Measurements from ENCODE around the gene CLEC2A. TPM values are rescaled to one million over a fixed set of nuclear protein-coding genes. Genes with fewer than 3 reads are reported as not detected.
"Not testable (repeated sequence)": the region's sequence is repeated elsewhere in the genome, so short reads cannot be mapped to it uniquely, and the experiment has no call there.

Gene CLEC2A
- total and polyA plus RNA-seq, 2 experiments from 2014 or later = not detected

DNA sequence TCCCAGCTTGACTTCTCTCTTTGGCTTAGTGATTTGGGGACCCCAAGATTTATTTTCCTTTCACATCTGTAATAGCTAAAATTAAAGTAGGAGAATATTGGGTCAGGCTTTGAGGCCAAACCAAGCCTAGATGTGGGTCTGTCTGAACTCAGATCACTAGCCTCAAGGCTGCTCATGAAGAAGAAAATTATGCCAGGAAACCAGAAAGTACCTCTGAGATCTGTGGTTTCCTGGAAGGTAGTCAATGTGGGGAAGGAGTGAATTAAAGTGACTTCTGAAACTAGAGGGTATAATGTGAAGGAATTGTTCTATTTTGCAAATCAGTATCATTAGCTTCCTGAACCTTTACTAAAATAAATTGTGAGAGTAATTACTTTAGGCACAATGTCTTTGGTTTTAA lies 25.7 kb upstream of the CLEC2A start:
- Histone ChIP-seq H3K27me3 (ENCODE audit: insufficient read depth) (no peaks in the 10 kb centered on the region), H4K20me1 (replicated peaks; ENCODE audit: insufficient read depth) (no peaks in the 10 kb centered on the region), H3F3A (replicated peaks; ENCODE audit: low read depth) (no peaks in the 10 kb centered on the region), H3K79me2 (replicated peaks; ENCODE audit: insufficient read depth) (no peaks in the 10 kb centered on the region), H2AFZ (no peak overlapping the region), H3K36me3 (ENCODE audit: insufficient read depth) (no peaks in the 10 kb centered on the region), H3K4me3 (no peak overlapping the region), H3K4me1 (ENCODE audit: insufficient read depth) (peaks cover 7% of the 10 kb centered on the region), H3K9me2 (ENCODE audit: insufficient read depth) (0 out of 2 replicates have a peak, but pooled peaks cover 4% of the 10 kb centered on the region), H3K4me2 (no peak overlapping the region), H3K27ac (ENCODE audit: low read depth) (no peak overlapping the region)
- TF ChIP-seq NANOG (IDR thresholded peaks at IDR 0.05; ENCODE audit: borderline replicate concordance) (no peak), STAT1 (IDR thresholded peaks at IDR 0.05; ENCODE audit: unreplicated experiment) (no peak), ZNF331 (CRISPR knock-in tag; IDR thresholded peaks at IDR 0.05; ENCODE audit: low read depth) (no peak), POLR2AphosphoS5 (IDR thresholded peaks at IDR 0.05; ENCODE audit: low read depth) (no peak)
- ATAC-seq (no peak), DNase-seq (ENCODE audit: low spot score) (no peak)
- no peak overlapping the region for H3K4me3 Mint-ChIP-seq
- peaks cover 15% of the 10 kb centered on the region for H3K4me1 Mint-ChIP-seq
- H3K27me3 Mint-ChIP-seq (ENCODE audit: insufficient read depth, low read depth, poor library complexity) = peaks cover 2% of the 10 kb centered on the region
- no peaks in the 10 kb centered on the region for H3K36me3 Mint-ChIP-seq (ENCODE audit: low read depth)
- H3K9me3 Mint-ChIP-seq = peaks cover 5% of the 10 kb centered on the region; the same call in 2 of the 3 replicates
- H3K27ac Mint-ChIP-seq = no peak overlapping the region

DNA sequence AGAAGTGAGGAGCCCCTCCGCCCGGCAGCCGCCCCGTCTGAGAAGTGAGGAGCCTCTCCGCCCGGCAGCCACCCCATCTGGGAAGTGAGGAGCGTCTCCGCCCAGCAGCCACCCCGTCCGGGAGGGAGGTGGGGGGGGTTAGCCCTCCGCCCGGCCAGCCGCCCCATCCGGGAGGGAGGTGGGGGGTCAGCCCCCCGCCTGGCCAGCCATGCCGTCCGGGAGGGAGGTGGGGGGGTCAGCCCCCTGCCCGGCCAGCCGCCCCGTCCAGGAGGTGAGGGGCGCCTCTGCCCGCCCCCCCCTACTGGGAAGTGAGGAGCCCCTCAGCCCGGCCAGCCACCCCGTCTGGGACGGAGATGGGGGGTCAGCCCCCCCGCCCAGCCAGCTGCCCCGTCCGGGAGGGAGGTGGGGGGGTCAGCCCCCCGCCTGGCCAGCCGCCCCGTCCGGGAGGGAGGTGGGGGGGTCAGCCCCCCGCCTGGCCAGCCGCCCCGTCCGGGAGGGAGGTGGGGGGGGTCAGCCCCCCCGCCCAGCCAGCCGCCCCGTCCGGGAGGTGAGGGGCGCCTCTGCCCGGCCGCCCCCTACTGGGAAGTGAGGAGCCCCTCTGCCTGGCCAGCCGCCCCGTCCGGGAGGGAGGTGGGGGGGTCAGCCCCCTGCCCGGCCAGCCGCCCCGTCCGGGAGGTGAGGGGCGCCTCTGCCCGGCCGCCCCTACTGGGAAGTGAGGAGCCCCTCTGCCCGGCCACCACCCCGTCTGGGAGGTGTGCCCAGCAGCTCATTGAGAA lies 21.0 kb upstream of the CLEC2A start:
- H3K27ac Mint-ChIP-seq; H3K79me2 ChIP-seq (replicated peaks; ENCODE audit: insufficient read depth); H3F3A ChIP-seq (replicated peaks; ENCODE audit: low read depth); H3K4me1 Mint-ChIP-seq; H2AFZ ChIP-seq; H3K4me3 ChIP-seq; H3K27me3 Mint-ChIP-seq (ENCODE audit: insufficient read depth, low read depth, poor library complexity); H3K36me3 ChIP-seq (ENCODE audit: insufficient read depth); H3K36me3 Mint-ChIP-seq (ENCODE audit: low read depth); DNase-seq (ENCODE audit: low spot score); H3K4me1 ChIP-seq (ENCODE audit: insufficient read depth); H3K4me2 ChIP-seq; H3K9me2 ChIP-seq (ENCODE audit: insufficient read depth); H3K4me3 Mint-ChIP-seq; H3K27me3 ChIP-seq (ENCODE audit: insufficient read depth); ATAC-seq; H3K27ac ChIP-seq (ENCODE audit: low read depth); H4K20me1 ChIP-seq (replicated peaks; ENCODE audit: insufficient read depth): not testable (repeated sequence)
- H3K9me3 Mint-ChIP-seq = peaks cover 12% of the 10 kb centered on the region

DNA sequence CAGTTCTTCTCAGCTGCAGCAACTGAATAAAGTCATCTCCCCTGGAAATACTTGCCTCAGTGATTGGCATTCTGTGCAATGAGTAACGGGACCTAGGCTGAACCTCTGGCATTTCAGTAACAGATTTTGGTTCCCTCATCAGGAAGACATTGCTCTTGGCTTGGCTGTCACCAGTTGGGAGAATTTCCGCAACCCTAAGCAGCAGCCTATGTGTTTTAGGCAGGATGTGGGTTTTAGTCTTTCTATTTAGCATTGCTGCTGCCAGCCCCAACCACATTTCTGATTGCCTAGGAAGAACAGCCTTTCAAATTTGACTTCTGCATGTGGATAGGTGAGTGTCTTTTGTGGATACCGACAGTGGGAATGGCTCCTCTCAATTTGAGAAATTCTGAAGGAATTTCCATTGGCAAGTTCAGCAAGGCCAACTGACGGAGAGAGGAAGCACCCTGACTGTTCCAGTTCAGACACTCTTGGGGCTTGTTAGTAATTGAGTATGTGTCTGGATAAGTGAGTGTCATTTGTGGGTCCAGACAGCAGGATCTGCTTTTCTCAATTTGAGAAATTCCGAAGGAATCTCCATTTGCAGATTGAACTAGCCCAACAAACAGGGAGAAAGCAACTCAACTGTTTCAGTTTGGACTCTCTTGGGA lies 19.0 kb upstream of the CLEC2A start:
- Histone ChIP-seq H3F3A (replicated peaks; ENCODE audit: low read depth) (no peaks in the 10 kb centered on the region), H3K79me2 (replicated peaks; ENCODE audit: insufficient read depth) (no peaks in the 10 kb centered on the region), H3K9me2 (ENCODE audit: insufficient read depth) (no peaks in the 10 kb centered on the region), H3K4me3 (no peak overlapping the region), H3K27me3 (ENCODE audit: insufficient read depth) (no peaks in the 10 kb centered on the region), H3K4me2 (no peak overlapping the region), H4K20me1 (replicated peaks; ENCODE audit: insufficient read depth) (no peaks in the 10 kb centered on the region), H3K36me3 (ENCODE audit: insufficient read depth) (no peaks in the 10 kb centered on the region), H2AFZ (0 out of 2 replicates have a peak overlapping the region, but pooled peaks have one; percentile 10), H3K27ac (ENCODE audit: low read depth) (no peak overlapping the region), H3K4me1 (ENCODE audit: insufficient read depth) (no peaks in the 10 kb centered on the region)
- Mint-ChIP-seq H3K27ac (no peak overlapping the region), H3K4me3 (no peak overlapping the region), H3K27me3 (ENCODE audit: insufficient read depth, low read depth, poor library complexity) (peaks cover 3% of the 10 kb centered on the region), H3K4me1 (no peaks in the 10 kb centered on the region), H3K9me3 (peaks cover 16% of the 10 kb centered on the region), H3K36me3 (ENCODE audit: low read depth) (peaks cover 6% of the 10 kb centered on the region; the same call in 1 of the 3 replicates)
- TF ChIP-seq POLR2AphosphoS5 (IDR thresholded peaks at IDR 0.05; ENCODE audit: low read depth) = no peak
- DNase-seq (ENCODE audit: low spot score) (no peak), ATAC-seq (no peak)
